GM12878 (cell line): Measurements from ENCODE around the gene ANO7. TPM values are rescaled to one million over a fixed set of nuclear protein-coding genes. Genes with fewer than 3 reads are reported as not detected.
A peak's percentile ranks its signal among the peaks of the same experiment; 100 is the strongest.

Experiments used
- ATAC-seq: fragments of 200-7000 bp; cut with Tn5 transposase; 3 replicates; pipeline ENCODE4 v1.9.1; 2020; ENCODE audit warnings: mild to moderate bottlenecking, moderate library complexity
- BruUV-seq: library from RNA; stranded (reverse); fragments of 400-500 nt; replicated peaks from 2 replicates; lab custom pipeline; 2021; lab: Mats Ljungman, UMichigan
- CTCF ChIA-PET: fragments of 300-600 bp; sonication (Branson Sonifier 250); formaldehyde crosslinking; extraction: SDS; loops from one replicate; lab custom pipeline; 2021; ENCODE audit warnings: inconsistent platforms; lab: Yijun Ruan, JAX
- POLR2A ChIA-PET: fragments of 350-600 bp; formaldehyde crosslinking; extraction: SDS; loops from one replicate; lab custom pipeline; 2021; ENCODE audit warnings: inconsistent platforms; lab: Charles Lee
- RAD21 ChIA-PET: fragments of 300-600 bp; sonication (Branson Sonifier 250); formaldehyde crosslinking; loops from one replicate; lab custom pipeline; 2023; ENCODE audit warnings: antibody characterized with exemption; ENCODE audit not compliant: unreplicated experiment; lab: Charles Lee
- SMC1A ChIA-PET: fragments of 300-600 bp; sonication (Branson Sonifier 250); formaldehyde crosslinking; loops from one replicate; lab custom pipeline; 2023; ENCODE audit not compliant: unreplicated experiment, uncharacterized antibody; lab: Charles Lee
- DNase-seq: peaks from one replicate; pipeline ENCODE4 v3.0.0-alpha.2; 2011; ENCODE audit warnings: low read depth, low spot score
- FAIRE-seq: peaks from 3 replicates; lab custom pipeline; 2011; peaks lifted over from hg19 to GRCh38; lab: Jason Lieb, UNC
- H2AFZ ChIP-seq: 2 replicates; pipeline ENCODE4 v1.6.0; 2011; ENCODE audit warnings: low read depth, low read length, control low read depth; ENCODE audit not compliant: control insufficient read depth
- H3K27ac ChIP-seq: 2 replicates; pipeline ENCODE4 v1.5.1; 2011; ENCODE audit warnings: control low read depth; ENCODE audit not compliant: control insufficient read depth, insufficient read depth
- H3K27me3 ChIP-seq, 2 experiments: replicated peaks in 1 of 2; 2 replicates each; pipeline versions ENCODE4 v1.6.0 to v1.6.1; 2011; ENCODE audit warnings: low read length in 1 of 2; ENCODE audit not compliant: control insufficient read depth in 2 of 2, insufficient read depth in 2 of 2
- H3K36me3 ChIP-seq, 2 experiments: 2 replicates each; pipeline ENCODE4 v1.5.1; 2011; ENCODE audit warnings: low read length in 1 of 2; ENCODE audit not compliant: control insufficient read depth in 2 of 2, insufficient read depth in 2 of 2
- H3K4me1 ChIP-seq: 2 replicates; pipeline ENCODE4 v1.6.1; 2011; ENCODE audit warnings: mild to moderate bottlenecking, low read length, moderate library complexity, mixed read lengths; ENCODE audit not compliant: control insufficient read depth, insufficient read depth
- H3K4me2 ChIP-seq: 2 replicates; pipeline ENCODE4 v1.6.0; 2011; ENCODE audit warnings: control low read depth; ENCODE audit not compliant: control insufficient read depth, insufficient read depth
- H3K4me3 ChIP-seq: fragments of 200-600 bp; sonication (generic); 2 replicates; pipeline ENCODE4 v1.5.1; 2016
- H3K79me2 ChIP-seq: 2 replicates; pipeline ENCODE4 v1.6.0; 2011; ENCODE audit warnings: low read length; ENCODE audit not compliant: control insufficient read depth, insufficient read depth
- H3K9ac ChIP-seq: 2 replicates; pipeline ENCODE4 v1.8.0; 2011; ENCODE audit warnings: low read length, control low read depth, mixed read lengths; ENCODE audit not compliant: control insufficient read depth, insufficient read depth
- H3K9me3 ChIP-seq: replicated peaks from 3 replicates; pipeline ENCODE4 v1.5.1; 2011; ENCODE audit warnings: mild to moderate bottlenecking, low read length; ENCODE audit not compliant: control insufficient read depth, insufficient read depth
- H4K20me1 ChIP-seq: 2 replicates; pipeline ENCODE4 v1.6.0; 2011; ENCODE audit not compliant: control insufficient read depth, insufficient read depth
- HDGF ChIP-seq: fragments of 450-650 bp; IDR thresholded peaks from 2 replicates; pipeline ENCODE4 v1.6.1; 2016; ENCODE audit warnings: antibody characterized with exemption
- MXI1 ChIP-seq: fragments of 150-350 bp; IDR thresholded peaks from 2 replicates; pipeline ENCODE4 v1.6.1; 2011; ENCODE audit warnings: low read depth, mild to moderate bottlenecking, inconsistent platforms, low read length, improper control_type of control experiment
- NFIC ChIP-seq: IDR thresholded peaks from 2 replicates; pipeline ENCODE4 v1.6.1; 2012; ENCODE audit warnings: low read depth, mild to moderate bottlenecking, inconsistent platforms, low read length, moderate library complexity
- NRF1 ChIP-seq: conservative IDR thresholded peaks from 2 replicates; pipeline ENCODE4 v1.6.1; 2011; ENCODE audit warnings: mild to moderate bottlenecking, low read depth, low read length, improper control_type of control experiment
- POLR2A ChIP-seq: IDR thresholded peaks from 2 replicates; pipeline ENCODE4 v1.6.1; 2011; ENCODE audit warnings: low read depth, mild to moderate bottlenecking, low read length
- RELA ChIP-seq: fragments of 450-650 bp; IDR thresholded peaks from 2 replicates; pipeline ENCODE4 v1.8.0; 2014; ENCODE audit warnings: borderline replicate concordance; ENCODE audit not compliant: partially characterized antibody
- SMC3 ChIP-seq: IDR thresholded peaks from 2 replicates; pipeline ENCODE4 v1.6.1; 2011; ENCODE audit warnings: low read length, improper control_type of control experiment, borderline replicate concordance
- SP1 ChIP-seq: IDR thresholded peaks from one replicate; pipeline ENCODE4 v1.6.1; 2011; ENCODE audit warnings: low read depth, low read length
- WGBS: methylation state at CpG from one replicate; pipeline ENCODE4 v1.1.6; 2016; ENCODE audit warnings: low lambda C conversion rate; ENCODE audit not compliant: insufficient replicate concordance, insufficient coverage; ENCODE audit errors: missing lambda C conversion rate; 5-methylcytosine and 5-hydroxymethylcytosine counted together
- in situ Hi-C: fragments of 300-500 bp; cut with MboI; formaldehyde crosslinking; loops from 9 replicates; pipeline ENCODE4 v1.14.3; 2018; ENCODE audit warnings: mixed read lengths
- intact Hi-C: fragments of 100-400 bp; cut with micrococcal nuclease; formaldehyde crosslinking; loops from one replicate; pipeline ENCODE4 v1.14.2; 2022; ENCODE audit not compliant: unreplicated experiment
- polyA plus RNA-seq, 11 experiments: library from polyadenylated mRNA; depleted of rRNA in 4 of 11; unstranded in 6 of 11; stranded (reverse) in 5 of 11; fragments of >200 nt; fragmentation: Nextera tagmentation in 4 of 11; fragmentation: Illumina TruSeq in 1 of 11; extraction: Ambion mirVana in 4 of 11; extraction: Trizol in 1 of 11; gene quantifications; 1 replicate in 1 of 11; 2 replicates in 10 of 11; pipeline versions ENCODE4 v1.2.1 to v1.2.3, GENCODE V29; 2011 to 2016; ENCODE audit warnings: inconsistent platforms in 2 of 11, missing spikeins in 2 of 11, low read depth in 1 of 11
- total RNA-seq, 4 experiments: library from RNA; depleted of rRNA in 3 of 4; stranded (reverse); fragments of >200 nt in 3 of 4; fragmentation: Illumina TruSeq in 1 of 4; extraction: Trizol in 1 of 4; gene quantifications; 2 replicates each; pipeline versions ENCODE4 v1.2.1 to v1.2.3, GENCODE V29; 2013 to 2021
- TF ChIP-seq, protein P1 (sequence below): fragments of 450-650 bp; IDR thresholded peaks from 2 replicates; pipeline ENCODE4 v1.6.1; 2017; ENCODE audit warnings: mild to moderate bottlenecking, moderate library complexity
- TF ChIP-seq, protein P2 (sequence below): fragments of 450-650 bp; IDR thresholded peaks from 2 replicates; pipeline ENCODE4 v1.6.1; 2016; ENCODE audit warnings: mild to moderate bottlenecking

Gene ANO7
- total and polyA plus RNA-seq, 10 of the 15 experiments (the other 5 are each of a cell fraction or from before 2014, with no cell fraction given) = 0.08 to 1.4 (median 0.44) TPM

DNA sequence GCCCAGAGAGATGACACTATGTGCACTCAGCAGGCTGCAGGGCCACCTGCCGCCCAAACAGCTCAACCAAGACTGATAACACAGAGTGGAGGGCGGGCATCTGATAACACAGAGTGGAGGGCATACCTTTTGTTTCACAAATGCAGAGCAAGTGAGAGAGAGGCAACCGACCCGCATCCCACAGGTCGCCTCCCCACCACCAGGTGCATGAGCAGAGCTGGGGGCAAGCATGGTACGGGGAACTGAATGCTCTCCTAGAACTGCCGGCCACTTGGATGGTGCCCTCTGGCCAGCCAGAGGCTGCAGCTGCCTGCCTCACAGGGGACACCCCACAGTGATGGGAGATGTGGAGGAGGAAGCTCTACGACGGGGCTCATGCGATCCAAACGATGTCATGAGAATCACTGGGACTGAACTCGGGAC is 49.5 kb downstream of the ANO7 start:
- in situ Hi-C loops = no loop called here
- ATAC-seq = no peak
- intact Hi-C loops = no loop called here
- H3K4me1 ChIP-seq = no peaks in the 10 kb centered on the region
- no TSS peak for BruUV-seq
- no peak overlapping the region for H2AFZ ChIP-seq
- H3K79me2 ChIP-seq = no peaks in the 10 kb centered on the region
- FAIRE-seq = no peak
- TF ChIP-seq MXI1 (no peak), POLR2A (peak; percentile 42; the same call in 1 of the 2 replicates)
- TF ChIP-seq, all 136 proteins: peak for 1
- RAD21 ChIA-PET = no interaction called here
- no peaks in the 10 kb centered on the region for H3K9me3 ChIP-seq
- CTCF ChIA-PET = interaction anchor here (0.5 kb wide), 1 partner anchor 467 kb away, joined by 3 read pairs; no protein-coding TSS in a partner anchor
- WGBS = 99% methylated on average over 12 of the region's 12 CpGs
- no peak overlapping the region for H3K4me3 ChIP-seq
- no peak overlapping the region for H3K9ac ChIP-seq
- 0 out of 2 replicates have a peak, but pooled peaks cover 4% of the 10 kb centered on the region for H4K20me1 ChIP-seq
- H3K27me3 ChIP-seq = no peaks in the 10 kb centered on the region
- SMC1A ChIA-PET = no interaction called here
- DNase-seq = no peak
- POLR2A ChIA-PET = no interaction called here
- H3K4me2 ChIP-seq = no peak overlapping the region
- peaks cover 57 to 61% of the 10 kb centered on the region in 2 experiments for H3K36me3 ChIP-seq
- H3K27ac ChIP-seq = no peak overlapping the region

DNA sequence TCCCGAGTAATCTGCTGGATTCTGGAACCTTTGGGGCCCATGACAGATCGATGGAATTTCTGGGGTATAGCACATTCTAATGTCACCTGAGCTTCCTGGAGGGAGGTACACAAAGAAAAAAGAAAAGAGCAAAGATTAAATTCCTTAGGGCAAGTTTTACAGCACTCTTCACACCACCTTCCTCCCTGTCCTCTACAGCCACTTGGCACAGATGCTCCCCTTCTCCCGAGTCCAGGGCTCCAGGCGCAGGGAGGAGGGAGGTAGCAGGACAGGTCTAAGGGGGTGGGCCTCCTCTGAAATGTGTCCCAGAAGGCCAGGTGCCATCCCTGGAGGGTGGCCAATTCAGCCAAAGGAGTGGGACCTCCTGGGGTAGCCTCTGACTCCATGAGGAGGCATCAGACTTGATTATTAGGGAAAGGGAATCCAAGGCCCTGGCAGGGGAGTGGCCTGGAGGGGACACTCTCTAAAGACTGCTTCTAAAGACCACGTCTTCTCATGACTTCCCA is 50.3 kb downstream of the ANO7 start:
- 94% methylated on average over 5 of the region's 5 CpGs for WGBS

More for the DNA sequence above, 50.3 kb downstream of the ANO7 start:
- ChIA-PET CTCF (interaction anchor here (0.5 kb wide), 1 partner anchor 466 kb away, joined by 3 read pairs; no protein-coding TSS in a partner anchor), RAD21 (no interaction called here), SMC1A (no interaction called here), POLR2A (no interaction called here)
- peaks cover 4% of the 10 kb centered on the region; the same call in 1 of the 2 replicates for H4K20me1 ChIP-seq
- ATAC-seq (no peak), DNase-seq (no peak), FAIRE-seq (no peak)
- no peak overlapping the region for H3K27ac ChIP-seq
- BruUV-seq = TSS peak; percentile 9
- no peak overlapping the region for H2AFZ ChIP-seq
- H3K9ac ChIP-seq = no peak overlapping the region
- H3K4me3 ChIP-seq = no peak overlapping the region
- TF ChIP-seq, protein P1, sequence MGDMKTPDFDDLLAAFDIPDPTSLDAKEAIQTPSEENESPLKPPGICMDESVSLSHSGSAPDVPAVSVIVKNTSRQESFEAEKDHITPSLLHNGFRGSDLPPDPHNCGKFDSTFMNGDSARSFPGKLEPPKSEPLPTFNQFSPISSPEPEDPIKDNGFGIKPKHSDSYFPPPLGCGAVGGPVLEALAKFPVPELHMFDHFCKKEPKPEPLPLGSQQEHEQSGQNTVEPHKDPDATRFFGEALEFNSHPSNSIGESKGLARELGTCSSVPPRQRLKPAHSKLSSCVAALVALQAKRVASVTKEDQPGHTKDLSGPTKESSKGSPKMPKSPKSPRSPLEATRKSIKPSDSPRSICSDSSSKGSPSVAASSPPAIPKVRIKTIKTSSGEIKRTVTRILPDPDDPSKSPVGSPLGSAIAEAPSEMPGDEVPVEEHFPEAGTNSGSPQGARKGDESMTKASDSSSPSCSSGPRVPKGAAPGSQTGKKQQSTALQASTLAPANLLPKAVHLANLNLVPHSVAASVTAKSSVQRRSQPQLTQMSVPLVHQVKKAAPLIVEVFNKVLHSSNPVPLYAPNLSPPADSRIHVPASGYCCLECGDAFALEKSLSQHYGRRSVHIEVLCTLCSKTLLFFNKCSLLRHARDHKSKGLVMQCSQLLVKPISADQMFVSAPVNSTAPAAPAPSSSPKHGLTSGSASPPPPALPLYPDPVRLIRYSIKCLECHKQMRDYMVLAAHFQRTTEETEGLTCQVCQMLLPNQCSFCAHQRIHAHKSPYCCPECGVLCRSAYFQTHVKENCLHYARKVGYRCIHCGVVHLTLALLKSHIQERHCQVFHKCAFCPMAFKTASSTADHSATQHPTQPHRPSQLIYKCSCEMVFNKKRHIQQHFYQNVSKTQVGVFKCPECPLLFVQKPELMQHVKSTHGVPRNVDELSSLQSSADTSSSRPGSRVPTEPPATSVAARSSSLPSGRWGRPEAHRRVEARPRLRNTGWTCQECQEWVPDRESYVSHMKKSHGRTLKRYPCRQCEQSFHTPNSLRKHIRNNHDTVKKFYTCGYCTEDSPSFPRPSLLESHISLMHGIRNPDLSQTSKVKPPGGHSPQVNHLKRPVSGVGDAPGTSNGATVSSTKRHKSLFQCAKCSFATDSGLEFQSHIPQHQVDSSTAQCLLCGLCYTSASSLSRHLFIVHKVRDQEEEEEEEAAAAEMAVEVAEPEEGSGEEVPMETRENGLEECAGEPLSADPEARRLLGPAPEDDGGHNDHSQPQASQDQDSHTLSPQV = no peak
- TF ChIP-seq NRF1 = no peak
- TF ChIP-seq, protein P2, sequence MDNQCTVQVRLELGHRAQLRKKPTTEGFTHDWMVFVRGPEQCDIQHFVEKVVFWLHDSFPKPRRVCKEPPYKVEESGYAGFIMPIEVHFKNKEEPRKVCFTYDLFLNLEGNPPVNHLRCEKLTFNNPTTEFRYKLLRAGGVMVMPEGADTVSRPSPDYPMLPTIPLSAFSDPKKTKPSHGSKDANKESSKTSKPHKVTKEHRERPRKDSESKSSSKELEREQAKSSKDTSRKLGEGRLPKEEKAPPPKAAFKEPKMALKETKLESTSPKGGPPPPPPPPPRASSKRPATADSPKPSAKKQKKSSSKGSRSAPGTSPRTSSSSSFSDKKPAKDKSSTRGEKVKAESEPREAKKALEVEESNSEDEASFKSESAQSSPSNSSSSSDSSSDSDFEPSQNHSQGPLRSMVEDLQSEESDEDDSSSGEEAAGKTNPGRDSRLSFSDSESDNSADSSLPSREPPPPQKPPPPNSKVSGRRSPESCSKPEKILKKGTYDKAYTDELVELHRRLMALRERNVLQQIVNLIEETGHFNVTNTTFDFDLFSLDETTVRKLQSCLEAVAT = no peak
- no peak for TF ChIP-seq SMC3
- TF ChIP-seq NFIC = no peak
- TF ChIP-seq SP1 = no peak
- no peak for TF ChIP-seq HDGF
- TF ChIP-seq RELA = no peak
- no peaks in the 10 kb centered on the region for H3K79me2 ChIP-seq
- in situ Hi-C loops = no loop called here
- intact Hi-C loops = no loop called here
- no peak overlapping the region for H3K4me2 ChIP-seq
- H3K36me3 ChIP-seq = peaks cover 56 to 63% of the 10 kb centered on the region in 2 experiments
- H3K4me1 ChIP-seq = no peaks in the 10 kb centered on the region
- no peaks in the 10 kb centered on the region for H3K27me3 ChIP-seq
- H3K9me3 ChIP-seq = no peaks in the 10 kb centered on the region
